GM12878 (cell line): ENCODE data around the gene MTTP. TPM values are rescaled to one million over a fixed set of nuclear protein-coding genes. Genes with fewer than 3 reads are reported as not detected.

ENCODE experiments used
- ATAC-seq: fragments of 200-7000 bp; cut with Tn5 transposase; 3 replicates; pipeline ENCODE4 v1.9.1; 2020; ENCODE audit warnings: mild to moderate bottlenecking, moderate library complexity
- BruUV-seq: library from RNA; stranded (reverse); fragments of 400-500 nt; replicated peaks from 2 replicates; lab custom pipeline; 2021; lab: Mats Ljungman, UMichigan
- CTCF ChIA-PET: fragments of 300-600 bp; sonication (Branson Sonifier 250); formaldehyde crosslinking; extraction: SDS; loops from one replicate; lab custom pipeline; 2021; ENCODE audit warnings: inconsistent platforms; lab: Yijun Ruan, JAX
- POLR2A ChIA-PET: fragments of 350-600 bp; formaldehyde crosslinking; extraction: SDS; loops from one replicate; lab custom pipeline; 2021; ENCODE audit warnings: inconsistent platforms; lab: Charles Lee
- RAD21 ChIA-PET: fragments of 300-600 bp; sonication (Branson Sonifier 250); formaldehyde crosslinking; loops from one replicate; lab custom pipeline; 2023; ENCODE audit warnings: antibody characterized with exemption; ENCODE audit not compliant: unreplicated experiment; lab: Charles Lee
- SMC1A ChIA-PET: fragments of 300-600 bp; sonication (Branson Sonifier 250); formaldehyde crosslinking; loops from one replicate; lab custom pipeline; 2023; ENCODE audit not compliant: unreplicated experiment, uncharacterized antibody; lab: Charles Lee
- DNase-seq: peaks from one replicate; pipeline ENCODE4 v3.0.0-alpha.2; 2011; ENCODE audit warnings: low read depth, low spot score
- FAIRE-seq: peaks from 3 replicates; lab custom pipeline; 2011; peaks lifted over from hg19 to GRCh38; lab: Jason Lieb, UNC
- H2AFZ ChIP-seq: 2 replicates; pipeline ENCODE4 v1.6.0; 2011; ENCODE audit warnings: low read depth, low read length, control low read depth; ENCODE audit not compliant: control insufficient read depth
- H3K27ac ChIP-seq: 2 replicates; pipeline ENCODE4 v1.5.1; 2011; ENCODE audit warnings: control low read depth; ENCODE audit not compliant: control insufficient read depth, insufficient read depth
- H3K27me3 ChIP-seq, 2 experiments: replicated peaks in 1 of 2; 2 replicates each; pipeline versions ENCODE4 v1.6.0 to v1.6.1; 2011; ENCODE audit warnings: low read length in 1 of 2; ENCODE audit not compliant: control insufficient read depth in 2 of 2, insufficient read depth in 2 of 2
- H3K36me3 ChIP-seq, 2 experiments: 2 replicates each; pipeline ENCODE4 v1.5.1; 2011; ENCODE audit warnings: low read length in 1 of 2; ENCODE audit not compliant: control insufficient read depth in 2 of 2, insufficient read depth in 2 of 2
- H3K4me1 ChIP-seq: 2 replicates; pipeline ENCODE4 v1.6.1; 2011; ENCODE audit warnings: mild to moderate bottlenecking, low read length, moderate library complexity, mixed read lengths; ENCODE audit not compliant: control insufficient read depth, insufficient read depth
- H3K4me2 ChIP-seq: 2 replicates; pipeline ENCODE4 v1.6.0; 2011; ENCODE audit warnings: control low read depth; ENCODE audit not compliant: control insufficient read depth, insufficient read depth
- H3K4me3 ChIP-seq: fragments of 200-600 bp; sonication (generic); 2 replicates; pipeline ENCODE4 v1.5.1; 2016
- H3K79me2 ChIP-seq: 2 replicates; pipeline ENCODE4 v1.6.0; 2011; ENCODE audit warnings: low read length; ENCODE audit not compliant: control insufficient read depth, insufficient read depth
- H3K9ac ChIP-seq: 2 replicates; pipeline ENCODE4 v1.8.0; 2011; ENCODE audit warnings: low read length, control low read depth, mixed read lengths; ENCODE audit not compliant: control insufficient read depth, insufficient read depth
- H3K9me3 ChIP-seq: replicated peaks from 3 replicates; pipeline ENCODE4 v1.5.1; 2011; ENCODE audit warnings: mild to moderate bottlenecking, low read length; ENCODE audit not compliant: control insufficient read depth, insufficient read depth
- H4K20me1 ChIP-seq: 2 replicates; pipeline ENCODE4 v1.6.0; 2011; ENCODE audit not compliant: control insufficient read depth, insufficient read depth
- ATF7 ChIP-seq: fragments of 450-650 bp; IDR thresholded peaks from 2 replicates; pipeline ENCODE4 v1.6.1; 2016; ENCODE audit warnings: low read depth, mild to moderate bottlenecking
- FOS ChIP-seq: IDR thresholded peaks from 3 replicates; pipeline ENCODE4 v1.6.1; 2011; ENCODE audit warnings: borderline replicate concordance; ENCODE audit not compliant: insufficient read length; ENCODE audit errors: extremely low read depth
- RCOR1 ChIP-seq: conservative IDR thresholded peaks from 2 replicates; pipeline ENCODE4 v1.6.1; 2012; ENCODE audit warnings: low read depth, low read length, improper control_type of control experiment
- WGBS: methylation state at CpG from one replicate; pipeline ENCODE4 v1.1.6; 2016; ENCODE audit warnings: low lambda C conversion rate; ENCODE audit not compliant: insufficient replicate concordance, insufficient coverage; ENCODE audit errors: missing lambda C conversion rate; 5-methylcytosine and 5-hydroxymethylcytosine counted together
- in situ Hi-C: fragments of 300-500 bp; cut with MboI; formaldehyde crosslinking; loops from 9 replicates; pipeline ENCODE4 v1.14.3; 2018; ENCODE audit warnings: mixed read lengths
- intact Hi-C: fragments of 100-400 bp; cut with micrococcal nuclease; formaldehyde crosslinking; loops from one replicate; pipeline ENCODE4 v1.14.2; 2022; ENCODE audit not compliant: unreplicated experiment
- polyA plus RNA-seq, 11 experiments: library from polyadenylated mRNA; depleted of rRNA in 4 of 11; unstranded in 6 of 11; stranded (reverse) in 5 of 11; fragments of >200 nt; fragmentation: Nextera tagmentation in 4 of 11; fragmentation: Illumina TruSeq in 1 of 11; extraction: Ambion mirVana in 4 of 11; extraction: Trizol in 1 of 11; gene quantifications; 1 replicate in 1 of 11; 2 replicates in 10 of 11; pipeline versions ENCODE4 v1.2.1 to v1.2.3, GENCODE V29; 2011 to 2016; ENCODE audit warnings: inconsistent platforms in 2 of 11, missing spikeins in 2 of 11, low read depth in 1 of 11
- total RNA-seq, 4 experiments: library from RNA; depleted of rRNA in 3 of 4; stranded (reverse); fragments of >200 nt in 3 of 4; fragmentation: Illumina TruSeq in 1 of 4; extraction: Trizol in 1 of 4; gene quantifications; 2 replicates each; pipeline versions ENCODE4 v1.2.1 to v1.2.3, GENCODE V29; 2013 to 2021
- TF ChIP-seq, protein P1 (sequence below): fragments of 450-650 bp; IDR thresholded peaks from 2 replicates; pipeline ENCODE4 v1.6.1; 2017; ENCODE audit warnings: mild to moderate bottlenecking
- TF ChIP-seq, protein P2 (sequence below): fragments of 450-650 bp; IDR thresholded peaks from 2 replicates; pipeline ENCODE4 v1.6.1; 2017; ENCODE audit warnings: mild to moderate bottlenecking, moderate library complexity
- TF ChIP-seq, protein P3 (sequence below): fragments of 150-350 bp; IDR thresholded peaks from 2 replicates; pipeline ENCODE4 v1.6.1; 2016; ENCODE audit warnings: low read depth, low read length

Gene MTTP
- total and polyA plus RNA-seq, 10 of the 15 experiments (the other 5 are each of a cell fraction or from before 2014, with no cell fraction given): 0.08 to 2.2 (median 0.21) TPM; not detected in 1

DNA sequence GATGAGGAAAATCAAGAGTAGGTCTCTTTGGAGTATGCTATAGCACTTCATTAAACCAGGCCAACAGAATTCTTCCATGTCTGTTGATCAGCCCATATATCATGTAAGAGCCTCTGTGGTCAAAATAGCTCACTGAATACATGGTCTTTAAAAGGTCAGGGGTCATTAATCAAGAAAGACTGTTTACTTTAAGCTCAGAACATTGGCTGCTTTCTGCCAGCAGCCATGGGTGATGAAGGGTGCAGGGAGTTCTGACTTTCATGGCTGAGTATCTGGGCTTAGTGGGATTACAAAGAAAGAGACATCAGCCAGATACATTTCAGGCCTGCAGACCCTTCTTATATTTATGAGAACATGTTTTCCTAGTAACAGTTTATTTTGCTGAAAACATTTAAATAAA, 90.1 kb downstream of the MTTP start (continued):
- TF ChIP-seq, protein P1, sequence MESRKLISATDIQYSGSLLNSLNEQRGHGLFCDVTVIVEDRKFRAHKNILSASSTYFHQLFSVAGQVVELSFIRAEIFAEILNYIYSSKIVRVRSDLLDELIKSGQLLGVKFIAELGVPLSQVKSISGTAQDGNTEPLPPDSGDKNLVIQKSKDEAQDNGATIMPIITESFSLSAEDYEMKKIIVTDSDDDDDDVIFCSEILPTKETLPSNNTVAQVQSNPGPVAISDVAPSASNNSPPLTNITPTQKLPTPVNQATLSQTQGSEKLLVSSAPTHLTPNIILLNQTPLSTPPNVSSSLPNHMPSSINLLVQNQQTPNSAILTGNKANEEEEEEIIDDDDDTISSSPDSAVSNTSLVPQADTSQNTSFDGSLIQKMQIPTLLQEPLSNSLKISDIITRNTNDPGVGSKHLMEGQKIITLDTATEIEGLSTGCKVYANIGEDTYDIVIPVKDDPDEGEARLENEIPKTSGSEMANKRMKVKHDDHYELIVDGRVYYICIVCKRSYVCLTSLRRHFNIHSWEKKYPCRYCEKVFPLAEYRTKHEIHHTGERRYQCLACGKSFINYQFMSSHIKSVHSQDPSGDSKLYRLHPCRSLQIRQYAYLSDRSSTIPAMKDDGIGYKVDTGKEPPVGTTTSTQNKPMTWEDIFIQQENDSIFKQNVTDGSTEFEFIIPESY: no peak

DNA sequence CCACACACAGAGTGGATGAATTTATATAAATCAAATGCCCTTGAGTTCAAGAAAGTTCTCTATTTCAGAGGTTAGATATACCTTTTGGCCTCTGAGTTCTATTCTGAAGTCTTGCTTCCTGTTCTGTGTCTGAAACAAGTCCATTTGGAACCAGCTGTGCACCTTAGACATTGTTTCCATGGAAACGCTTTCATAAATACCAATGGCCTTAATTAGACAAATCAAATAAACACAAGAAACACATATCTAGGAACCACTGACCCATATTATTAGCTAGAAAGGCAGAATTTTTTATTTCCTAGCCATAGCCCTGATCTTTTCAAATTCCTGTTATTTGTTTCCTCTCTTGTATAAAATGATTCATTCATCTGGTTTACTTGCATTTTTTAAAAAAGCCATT, 91.4 kb downstream of the MTTP start:
- Histone ChIP-seq H3K9ac (no peak overlapping the region), H3K9me3 (no peaks in the 10 kb centered on the region), H3K4me1 (no peaks in the 10 kb centered on the region), H3K4me3 (no peak overlapping the region), H2AFZ (no peak overlapping the region), H3K27me3 (no peaks in the 10 kb centered on the region; a peak in 1 of 4 replicates), H4K20me1 (no peaks in the 10 kb centered on the region), H3K79me2 (no peaks in the 10 kb centered on the region), H3K4me2 (no peak overlapping the region), H3K27ac (no peak overlapping the region), H3K36me3 (no peaks in the 10 kb centered on the region)
- FAIRE-seq (no peak), ATAC-seq (no peak), DNase-seq (no peak)
- POLR2A ChIA-PET: no interaction called here
- TF ChIP-seq, protein P2, sequence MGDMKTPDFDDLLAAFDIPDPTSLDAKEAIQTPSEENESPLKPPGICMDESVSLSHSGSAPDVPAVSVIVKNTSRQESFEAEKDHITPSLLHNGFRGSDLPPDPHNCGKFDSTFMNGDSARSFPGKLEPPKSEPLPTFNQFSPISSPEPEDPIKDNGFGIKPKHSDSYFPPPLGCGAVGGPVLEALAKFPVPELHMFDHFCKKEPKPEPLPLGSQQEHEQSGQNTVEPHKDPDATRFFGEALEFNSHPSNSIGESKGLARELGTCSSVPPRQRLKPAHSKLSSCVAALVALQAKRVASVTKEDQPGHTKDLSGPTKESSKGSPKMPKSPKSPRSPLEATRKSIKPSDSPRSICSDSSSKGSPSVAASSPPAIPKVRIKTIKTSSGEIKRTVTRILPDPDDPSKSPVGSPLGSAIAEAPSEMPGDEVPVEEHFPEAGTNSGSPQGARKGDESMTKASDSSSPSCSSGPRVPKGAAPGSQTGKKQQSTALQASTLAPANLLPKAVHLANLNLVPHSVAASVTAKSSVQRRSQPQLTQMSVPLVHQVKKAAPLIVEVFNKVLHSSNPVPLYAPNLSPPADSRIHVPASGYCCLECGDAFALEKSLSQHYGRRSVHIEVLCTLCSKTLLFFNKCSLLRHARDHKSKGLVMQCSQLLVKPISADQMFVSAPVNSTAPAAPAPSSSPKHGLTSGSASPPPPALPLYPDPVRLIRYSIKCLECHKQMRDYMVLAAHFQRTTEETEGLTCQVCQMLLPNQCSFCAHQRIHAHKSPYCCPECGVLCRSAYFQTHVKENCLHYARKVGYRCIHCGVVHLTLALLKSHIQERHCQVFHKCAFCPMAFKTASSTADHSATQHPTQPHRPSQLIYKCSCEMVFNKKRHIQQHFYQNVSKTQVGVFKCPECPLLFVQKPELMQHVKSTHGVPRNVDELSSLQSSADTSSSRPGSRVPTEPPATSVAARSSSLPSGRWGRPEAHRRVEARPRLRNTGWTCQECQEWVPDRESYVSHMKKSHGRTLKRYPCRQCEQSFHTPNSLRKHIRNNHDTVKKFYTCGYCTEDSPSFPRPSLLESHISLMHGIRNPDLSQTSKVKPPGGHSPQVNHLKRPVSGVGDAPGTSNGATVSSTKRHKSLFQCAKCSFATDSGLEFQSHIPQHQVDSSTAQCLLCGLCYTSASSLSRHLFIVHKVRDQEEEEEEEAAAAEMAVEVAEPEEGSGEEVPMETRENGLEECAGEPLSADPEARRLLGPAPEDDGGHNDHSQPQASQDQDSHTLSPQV: no peak
- TF ChIP-seq ATF7 (no peak), RCOR1 (no peak), FOS (no peak)
- TF ChIP-seq, protein P3, sequence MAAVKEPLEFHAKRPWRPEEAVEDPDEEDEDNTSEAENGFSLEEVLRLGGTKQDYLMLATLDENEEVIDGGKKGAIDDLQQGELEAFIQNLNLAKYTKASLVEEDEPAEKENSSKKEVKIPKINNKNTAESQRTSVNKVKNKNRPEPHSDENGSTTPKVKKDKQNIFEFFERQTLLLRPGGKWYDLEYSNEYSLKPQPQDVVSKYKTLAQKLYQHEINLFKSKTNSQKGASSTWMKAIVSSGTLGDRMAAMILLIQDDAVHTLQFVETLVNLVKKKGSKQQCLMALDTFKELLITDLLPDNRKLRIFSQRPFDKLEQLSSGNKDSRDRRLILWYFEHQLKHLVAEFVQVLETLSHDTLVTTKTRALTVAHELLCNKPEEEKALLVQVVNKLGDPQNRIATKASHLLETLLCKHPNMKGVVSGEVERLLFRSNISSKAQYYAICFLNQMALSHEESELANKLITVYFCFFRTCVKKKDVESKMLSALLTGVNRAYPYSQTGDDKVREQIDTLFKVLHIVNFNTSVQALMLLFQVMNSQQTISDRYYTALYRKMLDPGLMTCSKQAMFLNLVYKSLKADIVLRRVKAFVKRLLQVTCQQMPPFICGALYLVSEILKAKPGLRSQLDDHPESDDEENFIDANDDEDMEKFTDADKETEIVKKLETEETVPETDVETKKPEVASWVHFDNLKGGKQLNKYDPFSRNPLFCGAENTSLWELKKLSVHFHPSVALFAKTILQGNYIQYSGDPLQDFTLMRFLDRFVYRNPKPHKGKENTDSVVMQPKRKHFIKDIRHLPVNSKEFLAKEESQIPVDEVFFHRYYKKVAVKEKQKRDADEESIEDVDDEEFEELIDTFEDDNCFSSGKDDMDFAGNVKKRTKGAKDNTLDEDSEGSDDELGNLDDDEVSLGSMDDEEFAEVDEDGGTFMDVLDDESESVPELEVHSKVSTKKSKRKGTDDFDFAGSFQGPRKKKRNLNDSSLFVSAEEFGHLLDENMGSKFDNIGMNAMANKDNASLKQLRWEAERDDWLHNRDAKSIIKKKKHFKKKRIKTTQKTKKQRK: no peak
- intact Hi-C loops (no loop called here), in situ Hi-C loops (no loop called here)
- RAD21 ChIA-PET: no interaction called here
- SMC1A ChIA-PET: no interaction called here
- 0% methylated on average over 1 of the region's 1 CpG for WGBS
- BruUV-seq: no TSS peak
- CTCF ChIA-PET: no interaction called here
